SU-DHL-6 (cell line): ENCODE data around the gene TBC1D4.

ENCODE experiments used
- EZH2phosphoT487 ChIP-seq: fragments of 200-600 bp; sonication (generic), shearing (Covaris generic); conservative IDR thresholded peaks from 2 replicates; pipeline ENCODE4 v1.6.1; 2018; ENCODE audit warnings: mild to moderate bottlenecking, antibody characterized with exemption, low read length, moderate library complexity, mixed read lengths
- TF ChIP-seq, protein P1 (sequence below): fragments of 200-600 bp; sonication (generic); IDR thresholded peaks from one replicate; pipeline ENCODE4 v1.5.1; 2017; ENCODE audit warnings: antibody characterized with exemption, mild to moderate bottlenecking, low read length, moderate library complexity; ENCODE audit not compliant: insufficient read depth, poor library complexity, severe bottlenecking

DNA sequence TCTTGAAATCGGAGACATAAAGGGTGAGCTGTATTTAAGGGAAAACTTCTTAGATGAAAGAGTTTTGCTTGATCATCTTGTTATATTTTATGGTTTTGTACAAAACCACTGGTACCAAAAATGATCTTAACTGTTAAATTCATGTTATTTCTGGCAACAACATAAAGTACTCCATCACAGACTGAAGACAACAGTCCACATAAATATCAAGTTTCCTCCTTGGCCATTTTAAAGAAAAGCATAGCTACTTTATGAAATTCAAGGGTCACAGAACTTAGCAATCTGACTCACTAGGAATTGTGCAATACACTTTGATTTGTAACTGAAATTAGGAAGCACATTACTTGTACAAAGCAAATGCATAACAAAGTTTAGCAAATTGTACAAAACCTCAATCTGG, 66.3 kb downstream of the TBC1D4 start:
- TF ChIP-seq, protein P1, sequence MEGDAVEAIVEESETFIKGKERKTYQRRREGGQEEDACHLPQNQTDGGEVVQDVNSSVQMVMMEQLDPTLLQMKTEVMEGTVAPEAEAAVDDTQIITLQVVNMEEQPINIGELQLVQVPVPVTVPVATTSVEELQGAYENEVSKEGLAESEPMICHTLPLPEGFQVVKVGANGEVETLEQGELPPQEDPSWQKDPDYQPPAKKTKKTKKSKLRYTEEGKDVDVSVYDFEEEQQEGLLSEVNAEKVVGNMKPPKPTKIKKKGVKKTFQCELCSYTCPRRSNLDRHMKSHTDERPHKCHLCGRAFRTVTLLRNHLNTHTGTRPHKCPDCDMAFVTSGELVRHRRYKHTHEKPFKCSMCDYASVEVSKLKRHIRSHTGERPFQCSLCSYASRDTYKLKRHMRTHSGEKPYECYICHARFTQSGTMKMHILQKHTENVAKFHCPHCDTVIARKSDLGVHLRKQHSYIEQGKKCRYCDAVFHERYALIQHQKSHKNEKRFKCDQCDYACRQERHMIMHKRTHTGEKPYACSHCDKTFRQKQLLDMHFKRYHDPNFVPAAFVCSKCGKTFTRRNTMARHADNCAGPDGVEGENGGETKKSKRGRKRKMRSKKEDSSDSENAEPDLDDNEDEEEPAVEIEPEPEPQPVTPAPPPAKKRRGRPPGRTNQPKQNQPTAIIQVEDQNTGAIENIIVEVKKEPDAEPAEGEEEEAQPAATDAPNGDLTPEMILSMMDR, result no peak
- TF ChIP-seq EZH2phosphoT487, result no peak
